Endothelial cell of umbilical vein (primary cell): ENCODE results near the gene HMGCS1. TPM values are rescaled to one million over a fixed set of nuclear protein-coding genes. Genes with fewer than 3 reads are reported as not detected.

ENCODE experiments used
- BruUV-seq: library from RNA; stranded (reverse); fragments of 400-500 nt; replicated peaks from 2 replicates; lab custom pipeline; 2021; lab: Mats Ljungman, UMichigan
- CTCF ChIA-PET: fragments of 300-600, 350-600 bp; sonication (Branson Sonifier 250); formaldehyde crosslinking; loops from one replicate; lab custom pipeline; 2021; ENCODE audit warnings: antibody characterized with exemption, inconsistent platforms; lab: Charles Lee
- POLR2A ChIA-PET: fragments of 300-600, 350-600 bp; sonication (Branson Sonifier 250); formaldehyde crosslinking; loops from one replicate; lab custom pipeline; 2021; ENCODE audit warnings: antibody characterized with exemption, inconsistent platforms; lab: Charles Lee
- DNase-seq: peaks from one replicate; pipeline ENCODE4 v3.0.0-alpha.2; 2011; ENCODE audit warnings: low read depth, low spot score
- FAIRE-seq: peaks from 2 replicates; lab custom pipeline; 2011; peaks lifted over from hg19 to GRCh38; lab: Jason Lieb, UNC
- H2AFZ ChIP-seq: 2 replicates; pipeline ENCODE4 v1.6.0; 2012; ENCODE audit warnings: low read depth, low read length, control low read depth, inconsistent platforms
- H3K27ac ChIP-seq: 2 replicates; pipeline ENCODE4 v1.5.1; 2011; ENCODE audit warnings: low read depth, mild to moderate bottlenecking, control low read depth, low read length, moderate library complexity; ENCODE audit not compliant: insufficient read depth
- H3K27me3 ChIP-seq, 2 experiments: 2 replicates each; pipeline versions ENCODE4 v1.6.0 to v1.6.1; 2011; ENCODE audit warnings: low read length in 2 of 2, mixed read lengths in 1 of 2; ENCODE audit not compliant: control insufficient read depth in 2 of 2, insufficient read depth in 2 of 2
- H3K36me3 ChIP-seq, 2 experiments: 2 replicates in 1 of 2; 3 replicates in 1 of 2; pipeline ENCODE4 v1.5.1; 2011; ENCODE audit warnings: low read length in 2 of 2, mild to moderate bottlenecking in 1 of 2, moderate library complexity in 1 of 2; ENCODE audit not compliant: control insufficient read depth in 2 of 2, insufficient read depth in 2 of 2; ENCODE audit errors: extremely low read depth in 1 of 2
- H3K4me1 ChIP-seq: 3 replicates; pipeline ENCODE4 v1.5.1; 2011; ENCODE audit warnings: mild to moderate bottlenecking, low read length; ENCODE audit not compliant: control insufficient read depth, insufficient read depth; ENCODE audit errors: extremely low read depth
- H3K4me2 ChIP-seq: 2 replicates; pipeline ENCODE4 v1.6.1; 2011; ENCODE audit warnings: low read length, control low read depth, mixed read lengths; ENCODE audit not compliant: insufficient read depth
- H3K4me3 ChIP-seq, 3 experiments: fragments of 200-600 bp in 1 of 3; sonication (generic), shearing (Covaris generic) in 1 of 3; replicated peaks in 1 of 3; 2 replicates each; pipeline ENCODE4 v1.5.1; 2011 to 2016; ENCODE audit warnings: control low read depth in 3 of 3, low read length in 3 of 3, mild to moderate bottlenecking in 2 of 3, inconsistent platforms in 1 of 3, low read depth in 1 of 3, moderate library complexity in 1 of 3; ENCODE audit not compliant: insufficient read depth in 1 of 3
- H3K79me2 ChIP-seq: 2 replicates; pipeline ENCODE4 v1.6.0; 2012; ENCODE audit warnings: low read length, inconsistent platforms; ENCODE audit not compliant: control insufficient read depth, insufficient read depth
- H3K9ac ChIP-seq: replicated peaks from 2 replicates; pipeline ENCODE3; 2011; ENCODE audit warnings: low read length, control low read depth; ENCODE audit not compliant: insufficient read depth; ENCODE audit errors: extremely low read depth
- H3K9me1 ChIP-seq: replicated peaks from 3 replicates; pipeline ENCODE4 v1.6.0; 2011; ENCODE audit warnings: mild to moderate bottlenecking, low read length; ENCODE audit not compliant: control insufficient read depth, insufficient read depth; ENCODE audit errors: extremely low read depth
- H3K9me3 ChIP-seq: replicated peaks from 2 replicates; pipeline ENCODE4 v1.5.1; 2012; ENCODE audit warnings: low read length, inconsistent platforms; ENCODE audit not compliant: control insufficient read depth, insufficient read depth
- H4K20me1 ChIP-seq: replicated peaks from 2 replicates; pipeline ENCODE3; 2011; ENCODE audit warnings: mild to moderate bottlenecking, low read length; ENCODE audit not compliant: control insufficient read depth, insufficient read depth; ENCODE audit errors: extremely low read depth
- CTCF ChIP-seq, 2 donors: IDR thresholded peaks; 1 replicate in 1 of 2; 2 replicates in 1 of 2; pipeline ENCODE4 v1.5.1; 2011; ENCODE audit warnings: low read length in 2 of 2, mild to moderate bottlenecking in 2 of 2, moderate library complexity in 2 of 2, control low read depth in 1 of 2, inconsistent platforms in 1 of 2, low read depth in 1 of 2; ENCODE audit not compliant: insufficient read depth in 1 of 2; ENCODE audit errors: extremely low read depth in 1 of 2
- EZH2 ChIP-seq: IDR thresholded peaks from 2 replicates; pipeline ENCODE4 v1.6.1; 2012; ENCODE audit warnings: borderline replicate concordance, low read depth, mild to moderate bottlenecking, moderate library complexity, low read length, inconsistent platforms; ENCODE audit not compliant: severe bottlenecking
- FOS ChIP-seq: IDR thresholded peaks from 2 replicates; pipeline ENCODE4 v1.6.1; 2011; ENCODE audit warnings: mild to moderate bottlenecking, low read length, moderate library complexity, borderline replicate concordance; ENCODE audit not compliant: insufficient read depth
- GATA2 ChIP-seq: IDR thresholded peaks from 2 replicates; pipeline ENCODE4 v1.7.0; 2011; ENCODE audit warnings: low read depth, mild to moderate bottlenecking, moderate library complexity, mixed read lengths, low read length; ENCODE audit not compliant: insufficient read length, insufficient read depth
- JUN ChIP-seq: IDR thresholded peaks from 2 replicates; pipeline ENCODE4 v1.6.1; 2011; ENCODE audit warnings: borderline replicate concordance, low read depth; ENCODE audit not compliant: insufficient read length, insufficient read depth
- MAX ChIP-seq: IDR thresholded peaks from 2 replicates; pipeline ENCODE4 v1.6.1; 2011; ENCODE audit not compliant: insufficient read depth, insufficient read length
- MYC ChIP-seq: IDR thresholded peaks from one replicate; pipeline ENCODE4 v1.6.1; 2011; ENCODE audit warnings: mild to moderate bottlenecking, low read depth, low read length
- POLR2A ChIP-seq: IDR thresholded peaks from 2 replicates; pipeline ENCODE4 v1.6.1; 2012; ENCODE audit warnings: low read depth, mild to moderate bottlenecking, control low read depth, low read length
- POLR2AphosphoS5 ChIP-seq: IDR thresholded peaks from 2 replicates; pipeline ENCODE4 v1.6.1; 2012; ENCODE audit warnings: low read depth, mild to moderate bottlenecking, control low read depth, low read length, moderate library complexity; ENCODE audit not compliant: insufficient read depth
- dilution Hi-C: fragments of 300-500 bp; cut with MboI; formaldehyde crosslinking; loops from one replicate; pipeline ENCODE4 v1.15.0; 2019; ENCODE audit warnings: low sequenced_read_pairs; ENCODE audit not compliant: extremely low pct_ligation_motif_present
- intact Hi-C: fragments of 100-400 bp; cut with micrococcal nuclease; formaldehyde crosslinking; loops from one replicate; pipeline ENCODE4 v1.10.0; 2022
- polyA plus RNA-seq, 4 experiments: library from polyadenylated mRNA; depleted of rRNA in 3 of 4; stranded (reverse) in 3 of 4; unstranded in 1 of 4; fragments of >200 nt; gene quantifications; 2 replicates each; pipeline versions ENCODE4 v1.2.1 to v1.2.3, GENCODE V29; 2011 to 2012; ENCODE audit warnings: missing spikeins in 1 of 4
- total RNA-seq: library from RNA; stranded (reverse); gene quantifications from 2 replicates; pipeline ENCODE4 v1.2.3, GENCODE V29; 2021

Gene HMGCS1
- total and polyA plus RNA-seq, 2 donors (not counting 3 experiments of a cell fraction or from before 2014, with no cell fraction given), result 43.3 to 133 TPM

GRCh38 chr5:43305948-43306565, 7.2 kb downstream of the HMGCS1 start:
- dilution Hi-C loops (no loop called here), intact Hi-C loops (loop anchor here (2.0 to 5.0 kb wide), 3 partner anchors 83 to 399 kb away; no protein-coding TSS in a partner anchor)
- Histone ChIP-seq H3K4me3 (no peak overlapping the region), H3K4me2 (no peak overlapping the region), H3K79me2 (peaks cover 99% of the 10 kb centered on the region), H3K27ac (no peak overlapping the region), H3K36me3 (peaks cover 0 to 16% of the 10 kb centered on the region in 2 experiments), H3K9ac (no peak overlapping the region), H3K27me3 (no peaks in the 10 kb centered on the region), H3K4me1 (peaks cover 19% of the 10 kb centered on the region), H3K9me3 (no peaks in the 10 kb centered on the region), H2AFZ (no peak overlapping the region), H3K9me1 (no peaks in the 10 kb centered on the region), H4K20me1 (peaks cover 10% of the 10 kb centered on the region)
- TF ChIP-seq CTCF (IDR thresholded peaks at IDR 0.05; ENCODE audit: extremely low read depth in 1 of 2, insufficient read depth in 1 of 2, low read depth in 1 of 2, low read length in 2 of 2), result peak; percentile 39 to 43
- TF ChIP-seq GATA2, result no peak
- FAIRE-seq (no peak), DNase-seq (peak; percentile 71)
- CTCF ChIA-PET, result interaction anchor here (0.6 to 2.7 kb wide), 13 partner anchors 11 to 397 kb away, joined by 3 to 14 read pairs (median 3); partner anchors contain the start of genes TMEM267 and ZNF131
- POLR2A ChIA-PET, result interaction anchor here (0.6 kb wide), 1 partner anchor 174 kb away, joined by 4 read pairs; no protein-coding TSS in a partner anchor
- BruUV-seq, result no TSS peak

GRCh38 chr5:43304525-43304924, 8.7 kb downstream of the HMGCS1 start:
- H3K4me1 ChIP-seq, result peaks cover 4% of the 10 kb centered on the region
- TF ChIP-seq EZH2 (no peak), POLR2A (no peak), MYC (no peak), FOS (no peak), JUN (no peak), GATA2 (no peak), CTCF (IDR thresholded peaks at IDR 0.05; ENCODE audit: extremely low read depth in 1 of 2, insufficient read depth in 1 of 2, low read depth in 1 of 2, low read length in 2 of 2) (no peak), POLR2AphosphoS5 (no peak), MAX (no peak)
- CTCF ChIA-PET, result interaction anchor here (1.1 to 2.7 kb wide), 2 partner anchors 10 to 180 kb away, joined by 5 to 12 read pairs; partner anchors contain the start of gene TMEM267
- peaks cover 99% of the 10 kb centered on the region for H3K79me2 ChIP-seq
- POLR2A ChIA-PET, result no interaction called here
- no peaks in the 10 kb centered on the region for H3K9me3 ChIP-seq
- H3K36me3 ChIP-seq, result peaks cover 0 to 19% of the 10 kb centered on the region in 2 experiments
- no peak overlapping the region for H3K27ac ChIP-seq
- dilution Hi-C loops, result no loop called here
- no peak overlapping the region for H2AFZ ChIP-seq
- FAIRE-seq (no peak), DNase-seq (no peak)
- H4K20me1 ChIP-seq, result peaks cover 6% of the 10 kb centered on the region
- no TSS peak for BruUV-seq
- intact Hi-C loops, result no loop called here
- no peaks in the 10 kb centered on the region for H3K27me3 ChIP-seq
- H3K9ac ChIP-seq, result no peak overlapping the region
- H3K4me2 ChIP-seq, result no peak overlapping the region
- H3K4me3 ChIP-seq, result no peak overlapping the region
- H3K9me1 ChIP-seq, result no peaks in the 10 kb centered on the region
